Measurements from ENCODE around the gene DNER. TPM values are rescaled to one million over a fixed set of nuclear protein-coding genes. Genes with fewer than 3 reads are reported as not detected.

The DNER gene
- total RNA-seq, 3 donors from 2014 or later (not counting 1 experiment from before 2014, with no cell fraction given): not detected

GRCh38 chr2:229445019-229445418 lies 269.3 kb downstream of the DNER start:
- H3K4me1 Mint-ChIP-seq: no peaks in the 10 kb centered on the region
- Histone ChIP-seq H3K4me3 (ENCODE audit: low read length) (no peak overlapping the region), H3K4me1 (ENCODE audit: control insufficient read depth, insufficient read depth, low read length) (no peaks in the 10 kb centered on the region), H3K9me3 (ENCODE audit: control insufficient read depth, insufficient read depth, low read length) (no peaks in the 10 kb centered on the region), H3K27me3 (ENCODE audit: control insufficient read depth, insufficient read depth, low read length) (no peaks in the 10 kb centered on the region), H3K36me3 (ENCODE audit: control insufficient read depth, insufficient read depth, low read length) (no peaks in the 10 kb centered on the region), H3K27ac (ENCODE audit: low read length) (no peak overlapping the region)
- no peak overlapping the region for H3K4me3 Mint-ChIP-seq
- H3K27me3 Mint-ChIP-seq (ENCODE audit: low read depth in 2 of 2): peaks cover 14 to 15% of the 10 kb centered on the region in 2 donors
- 91% methylated on average over 7 of the region's 7 CpGs for WGBS (ENCODE audit: insufficient coverage)
- intact Hi-C loops (cut with micrococcal nuclease): no loop called here
- no peak for TF ChIP-seq CTCF (IDR thresholded peaks at IDR 0.05)
- no peak for ATAC-seq
- H3K36me3 Mint-ChIP-seq: no peaks in the 10 kb centered on the region
- H3K27ac Mint-ChIP-seq: no peak overlapping the region
- no peak for DNase-seq
- H3K9me3 Mint-ChIP-seq: peaks cover 0 to 4% of the 10 kb centered on the region in 2 donors

GRCh38 chr2:229443546-229444268 lies 270.6 kb downstream of the DNER start:
- Mint-ChIP-seq H3K4me3 (no peak overlapping the region), H3K4me1 (no peaks in the 10 kb centered on the region), H3K9me3 (peaks cover 0 to 4% of the 10 kb centered on the region in 2 donors), H3K36me3 (no peaks in the 10 kb centered on the region), H3K27ac (no peak overlapping the region), H3K27me3 (ENCODE audit: low read depth in 2 of 2) (peaks cover 14 to 15% of the 10 kb centered on the region in 2 donors)
- TF ChIP-seq CTCF (IDR thresholded peaks at IDR 0.05): no peak
- Histone ChIP-seq H3K27ac (ENCODE audit: low read length) (no peak overlapping the region), H3K4me1 (ENCODE audit: control insufficient read depth, insufficient read depth, low read length) (no peaks in the 10 kb centered on the region), H3K9me3 (ENCODE audit: control insufficient read depth, insufficient read depth, low read length) (no peaks in the 10 kb centered on the region), H3K27me3 (ENCODE audit: control insufficient read depth, insufficient read depth, low read length) (no peaks in the 10 kb centered on the region), H3K4me3 (ENCODE audit: low read length) (no peak overlapping the region), H3K36me3 (ENCODE audit: control insufficient read depth, insufficient read depth, low read length) (no peaks in the 10 kb centered on the region)
- 83% methylated on average over 13 of the region's 13 CpGs for WGBS (ENCODE audit: insufficient coverage)
- no peak for DNase-seq
- no peak for ATAC-seq
- intact Hi-C loops (cut with micrococcal nuclease): no loop called here

GRCh38 chr2:229443141-229443540 lies 271.2 kb downstream of the DNER start:
- H3K27me3 Mint-ChIP-seq (ENCODE audit: low read depth in 2 of 2): peaks cover 14 to 15% of the 10 kb centered on the region in 2 donors
- no peaks in the 10 kb centered on the region for H3K36me3 Mint-ChIP-seq
- Histone ChIP-seq H3K27ac (ENCODE audit: low read length) (no peak overlapping the region), H3K4me1 (ENCODE audit: control insufficient read depth, insufficient read depth, low read length) (no peaks in the 10 kb centered on the region), H3K36me3 (ENCODE audit: control insufficient read depth, insufficient read depth, low read length) (no peaks in the 10 kb centered on the region), H3K4me3 (ENCODE audit: low read length) (no peak overlapping the region), H3K27me3 (ENCODE audit: control insufficient read depth, insufficient read depth, low read length) (no peaks in the 10 kb centered on the region), H3K9me3 (ENCODE audit: control insufficient read depth, insufficient read depth, low read length) (no peaks in the 10 kb centered on the region)
- 14% methylated on average over 3 of the region's 3 CpGs for WGBS (ENCODE audit: insufficient coverage)
- H3K4me1 Mint-ChIP-seq: no peaks in the 10 kb centered on the region
- intact Hi-C loops (cut with micrococcal nuclease): no loop called here
- no peak for TF ChIP-seq CTCF (IDR thresholded peaks at IDR 0.05)
- ATAC-seq (no peak), DNase-seq (no peak)
- H3K27ac Mint-ChIP-seq: no peak overlapping the region
- peaks cover 0 to 4% of the 10 kb centered on the region in 2 donors for H3K9me3 Mint-ChIP-seq
- H3K4me3 Mint-ChIP-seq: no peak overlapping the region

All from natural killer cell (primary cell).